Panc1 (cell line): ENCODE measurements around the gene PLA2G12B.
"Not testable (repeated sequence)": the region's sequence is repeated elsewhere in the genome, so short reads cannot be mapped to it uniquely, and the experiment has no call there.

Experiments used
- SIN3A ChIP-seq: IDR thresholded peaks from 2 replicates; pipeline ENCODE4 v1.6.1; 2012; ENCODE audit warnings: low read depth, mild to moderate bottlenecking, low read length, moderate library complexity, borderline replicate concordance; ENCODE audit not compliant: insufficient read depth
- TF ChIP-seq, protein P1 (sequence below): fragments of 450-650 bp; IDR thresholded peaks from 2 replicates; pipeline ENCODE4 v1.5.1; 2017; ENCODE audit warnings: mild to moderate bottlenecking
- TF ChIP-seq, protein P2 (sequence below), 2 experiments: IDR thresholded peaks; 2 replicates each; pipeline ENCODE4 v1.6.1; 2011 to 2012; ENCODE audit warnings: low read depth in 2 of 2, control low read depth in 1 of 2, low read length in 1 of 2, mild to moderate bottlenecking in 1 of 2, moderate library complexity in 1 of 2; ENCODE audit not compliant: insufficient read depth in 1 of 2

DNA sequence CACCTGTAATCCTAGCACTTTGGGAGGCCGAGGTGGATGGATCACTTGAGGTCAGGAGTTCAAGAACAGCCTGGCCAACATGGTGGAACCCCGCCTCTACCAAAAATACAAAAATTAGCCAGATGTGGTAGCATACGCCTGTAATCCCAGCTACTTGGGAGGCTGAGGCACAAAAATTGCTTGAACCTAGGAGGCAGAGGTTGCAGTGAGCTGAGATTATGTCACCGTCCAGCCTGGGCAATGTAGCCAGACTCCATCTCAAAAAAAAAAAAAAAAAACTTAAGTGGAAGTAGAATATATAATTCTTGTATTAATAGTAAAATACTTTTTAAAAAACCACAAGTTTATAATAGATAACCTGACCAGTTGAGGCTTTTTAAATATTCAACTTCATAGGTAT, 30.0 kb upstream of the PLA2G12B start:
- TF ChIP-seq, protein P1, sequence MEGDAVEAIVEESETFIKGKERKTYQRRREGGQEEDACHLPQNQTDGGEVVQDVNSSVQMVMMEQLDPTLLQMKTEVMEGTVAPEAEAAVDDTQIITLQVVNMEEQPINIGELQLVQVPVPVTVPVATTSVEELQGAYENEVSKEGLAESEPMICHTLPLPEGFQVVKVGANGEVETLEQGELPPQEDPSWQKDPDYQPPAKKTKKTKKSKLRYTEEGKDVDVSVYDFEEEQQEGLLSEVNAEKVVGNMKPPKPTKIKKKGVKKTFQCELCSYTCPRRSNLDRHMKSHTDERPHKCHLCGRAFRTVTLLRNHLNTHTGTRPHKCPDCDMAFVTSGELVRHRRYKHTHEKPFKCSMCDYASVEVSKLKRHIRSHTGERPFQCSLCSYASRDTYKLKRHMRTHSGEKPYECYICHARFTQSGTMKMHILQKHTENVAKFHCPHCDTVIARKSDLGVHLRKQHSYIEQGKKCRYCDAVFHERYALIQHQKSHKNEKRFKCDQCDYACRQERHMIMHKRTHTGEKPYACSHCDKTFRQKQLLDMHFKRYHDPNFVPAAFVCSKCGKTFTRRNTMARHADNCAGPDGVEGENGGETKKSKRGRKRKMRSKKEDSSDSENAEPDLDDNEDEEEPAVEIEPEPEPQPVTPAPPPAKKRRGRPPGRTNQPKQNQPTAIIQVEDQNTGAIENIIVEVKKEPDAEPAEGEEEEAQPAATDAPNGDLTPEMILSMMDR: not testable (repeated sequence)
- not testable (repeated sequence) for TF ChIP-seq SIN3A
- TF ChIP-seq, protein P2, sequence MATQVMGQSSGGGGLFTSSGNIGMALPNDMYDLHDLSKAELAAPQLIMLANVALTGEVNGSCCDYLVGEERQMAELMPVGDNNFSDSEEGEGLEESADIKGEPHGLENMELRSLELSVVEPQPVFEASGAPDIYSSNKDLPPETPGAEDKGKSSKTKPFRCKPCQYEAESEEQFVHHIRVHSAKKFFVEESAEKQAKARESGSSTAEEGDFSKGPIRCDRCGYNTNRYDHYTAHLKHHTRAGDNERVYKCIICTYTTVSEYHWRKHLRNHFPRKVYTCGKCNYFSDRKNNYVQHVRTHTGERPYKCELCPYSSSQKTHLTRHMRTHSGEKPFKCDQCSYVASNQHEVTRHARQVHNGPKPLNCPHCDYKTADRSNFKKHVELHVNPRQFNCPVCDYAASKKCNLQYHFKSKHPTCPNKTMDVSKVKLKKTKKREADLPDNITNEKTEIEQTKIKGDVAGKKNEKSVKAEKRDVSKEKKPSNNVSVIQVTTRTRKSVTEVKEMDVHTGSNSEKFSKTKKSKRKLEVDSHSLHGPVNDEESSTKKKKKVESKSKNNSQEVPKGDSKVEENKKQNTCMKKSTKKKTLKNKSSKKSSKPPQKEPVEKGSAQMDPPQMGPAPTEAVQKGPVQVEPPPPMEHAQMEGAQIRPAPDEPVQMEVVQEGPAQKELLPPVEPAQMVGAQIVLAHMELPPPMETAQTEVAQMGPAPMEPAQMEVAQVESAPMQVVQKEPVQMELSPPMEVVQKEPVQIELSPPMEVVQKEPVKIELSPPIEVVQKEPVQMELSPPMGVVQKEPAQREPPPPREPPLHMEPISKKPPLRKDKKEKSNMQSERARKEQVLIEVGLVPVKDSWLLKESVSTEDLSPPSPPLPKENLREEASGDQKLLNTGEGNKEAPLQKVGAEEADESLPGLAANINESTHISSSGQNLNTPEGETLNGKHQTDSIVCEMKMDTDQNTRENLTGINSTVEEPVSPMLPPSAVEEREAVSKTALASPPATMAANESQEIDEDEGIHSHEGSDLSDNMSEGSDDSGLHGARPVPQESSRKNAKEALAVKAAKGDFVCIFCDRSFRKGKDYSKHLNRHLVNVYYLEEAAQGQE (IDR thresholded peaks at IDR 0.05; ENCODE audit: insufficient read depth in 1 of 2, low read depth in 2 of 2, low read length in 1 of 2): not testable (repeated sequence)
